Kidney epithelial cell (primary cell): Measurements from ENCODE around the gene TMEM106A. TPM values are rescaled to one million over a fixed set of nuclear protein-coding genes. Genes with fewer than 3 reads are reported as not detected.
"Not testable (repeated sequence)": the region's sequence is repeated elsewhere in the genome, so short reads cannot be mapped to it uniquely, and the experiment has no call there.

Source experiments
- DNase-seq: peaks from one replicate; pipeline ENCODE4 v3.0.0-alpha.2; 2010; ENCODE audit warnings: low read depth
- H3K27me3 ChIP-seq: 2 replicates; pipeline ENCODE4 v1.6.0; 2011; ENCODE audit warnings: low read length; ENCODE audit not compliant: control insufficient read depth, insufficient read depth
- H3K36me3 ChIP-seq: 2 replicates; pipeline ENCODE4 v1.5.1; 2011; ENCODE audit warnings: low read length; ENCODE audit not compliant: control insufficient read depth, insufficient read depth
- H3K4me3 ChIP-seq: 2 replicates; pipeline ENCODE4 v1.5.1; 2011; ENCODE audit warnings: low read depth, mild to moderate bottlenecking, control low read depth, low read length
- total RNA-seq: library from RNA; depleted of rRNA; stranded (reverse); fragments of >200 nt; gene quantifications from 2 replicates; pipeline ENCODE4 v1.2.3, GENCODE V29; 2015
- TF ChIP-seq, protein P1 (sequence below): IDR thresholded peaks from 2 replicates; pipeline ENCODE4 v1.5.1; 2011; ENCODE audit warnings: mild to moderate bottlenecking, moderate library complexity, low read length, control low read depth, inconsistent platforms; ENCODE audit not compliant: insufficient read depth, poor library complexity, severe bottlenecking

Gene TMEM106A, protein sequence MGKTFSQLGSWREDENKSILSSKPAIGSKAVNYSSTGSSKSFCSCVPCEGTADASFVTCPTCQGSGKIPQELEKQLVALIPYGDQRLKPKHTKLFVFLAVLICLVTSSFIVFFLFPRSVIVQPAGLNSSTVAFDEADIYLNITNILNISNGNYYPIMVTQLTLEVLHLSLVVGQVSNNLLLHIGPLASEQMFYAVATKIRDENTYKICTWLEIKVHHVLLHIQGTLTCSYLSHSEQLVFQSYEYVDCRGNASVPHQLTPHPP
- total RNA-seq = 4.0 and 5.6 TPM in 2 replicates

DNA sequence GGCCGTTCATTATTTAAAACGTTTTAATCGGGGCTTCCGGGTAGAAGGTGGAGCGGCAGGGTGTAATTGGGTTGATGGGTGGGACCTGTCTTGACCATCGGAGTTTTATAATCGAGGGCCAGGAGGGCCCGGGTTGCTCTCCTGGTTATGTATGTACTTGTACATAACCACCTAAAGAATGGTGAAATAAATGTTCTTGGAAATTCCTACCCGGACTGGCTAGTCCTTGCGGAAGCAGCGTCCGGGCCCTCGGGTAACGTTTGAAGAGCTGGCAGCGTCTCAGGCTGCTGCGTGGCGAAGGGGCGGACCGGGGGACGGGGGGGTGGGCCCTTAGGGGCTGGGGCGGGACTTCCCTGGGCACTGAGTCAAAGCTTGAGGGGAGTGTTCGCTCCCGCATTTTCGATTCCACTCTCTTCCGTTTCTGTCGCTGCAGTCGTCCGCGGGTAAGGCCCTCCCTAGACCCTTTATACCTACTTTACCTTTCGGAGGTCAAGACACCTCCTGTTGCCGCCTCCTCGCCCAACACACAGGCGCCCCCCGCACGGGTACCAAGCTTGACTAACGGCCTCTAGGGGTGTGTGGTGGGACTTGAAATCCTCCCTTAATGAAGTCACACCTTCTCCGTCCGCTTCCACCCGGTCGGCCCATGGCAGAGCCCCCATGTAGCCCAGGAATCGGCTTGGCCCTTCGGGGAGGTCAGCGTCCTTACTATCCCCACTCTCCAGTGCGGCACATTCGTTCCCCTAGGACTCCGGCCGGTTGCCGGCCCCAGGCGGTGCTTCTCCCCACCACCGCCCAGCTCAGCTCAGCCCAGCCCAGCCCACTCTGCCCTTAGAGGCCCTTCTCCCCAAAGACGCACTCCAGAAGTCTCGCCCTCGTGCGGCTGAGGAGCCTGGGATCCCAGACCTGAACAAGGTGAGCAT is at the start of gene TMEM106A:
TSS of gene TMEM106A (plus strand) at position 396 of the 923 bp plus-strand sequence. CDS start 1,167 bp downstream, outside the sequence.
- H3K4me3 ChIP-seq = peak within 1 kb of the TSS; percentile 48
- TF ChIP-seq, protein P1, sequence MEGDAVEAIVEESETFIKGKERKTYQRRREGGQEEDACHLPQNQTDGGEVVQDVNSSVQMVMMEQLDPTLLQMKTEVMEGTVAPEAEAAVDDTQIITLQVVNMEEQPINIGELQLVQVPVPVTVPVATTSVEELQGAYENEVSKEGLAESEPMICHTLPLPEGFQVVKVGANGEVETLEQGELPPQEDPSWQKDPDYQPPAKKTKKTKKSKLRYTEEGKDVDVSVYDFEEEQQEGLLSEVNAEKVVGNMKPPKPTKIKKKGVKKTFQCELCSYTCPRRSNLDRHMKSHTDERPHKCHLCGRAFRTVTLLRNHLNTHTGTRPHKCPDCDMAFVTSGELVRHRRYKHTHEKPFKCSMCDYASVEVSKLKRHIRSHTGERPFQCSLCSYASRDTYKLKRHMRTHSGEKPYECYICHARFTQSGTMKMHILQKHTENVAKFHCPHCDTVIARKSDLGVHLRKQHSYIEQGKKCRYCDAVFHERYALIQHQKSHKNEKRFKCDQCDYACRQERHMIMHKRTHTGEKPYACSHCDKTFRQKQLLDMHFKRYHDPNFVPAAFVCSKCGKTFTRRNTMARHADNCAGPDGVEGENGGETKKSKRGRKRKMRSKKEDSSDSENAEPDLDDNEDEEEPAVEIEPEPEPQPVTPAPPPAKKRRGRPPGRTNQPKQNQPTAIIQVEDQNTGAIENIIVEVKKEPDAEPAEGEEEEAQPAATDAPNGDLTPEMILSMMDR = peak; percentile 41
- H3K27me3 ChIP-seq = no peaks in the 10 kb centered on the region

DNA sequence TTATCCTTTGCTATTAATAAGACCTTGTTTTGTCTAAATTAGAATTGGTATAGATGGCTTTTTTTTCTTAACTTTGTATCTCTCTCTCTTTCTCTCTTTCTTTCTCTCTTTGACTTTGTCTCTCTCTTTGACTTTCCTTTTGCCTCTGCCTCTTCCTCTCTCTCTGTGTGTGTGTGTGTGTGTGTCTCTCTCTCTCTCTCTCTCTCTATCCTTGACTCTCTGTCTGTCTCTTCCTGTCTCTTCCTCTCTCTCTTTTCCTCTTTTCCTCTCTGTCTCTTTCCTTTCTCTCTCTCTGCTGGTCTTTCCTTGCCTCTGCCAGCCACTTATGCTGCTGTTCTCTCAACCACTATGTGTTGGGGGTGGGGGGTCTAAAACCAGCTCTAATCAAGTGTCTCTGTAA is 45.7 kb upstream of the TMEM106A start:
- H3K4me3 ChIP-seq, DNase-seq, H3K27me3 ChIP-seq, H3K36me3 ChIP-seq: not testable (repeated sequence)

More for the DNA sequence above, at the start of gene TMEM106A:
- H3K36me3 ChIP-seq = peaks cover 2% of the 10 kb centered on the region
- peak; percentile 49 for DNase-seq

DNA sequence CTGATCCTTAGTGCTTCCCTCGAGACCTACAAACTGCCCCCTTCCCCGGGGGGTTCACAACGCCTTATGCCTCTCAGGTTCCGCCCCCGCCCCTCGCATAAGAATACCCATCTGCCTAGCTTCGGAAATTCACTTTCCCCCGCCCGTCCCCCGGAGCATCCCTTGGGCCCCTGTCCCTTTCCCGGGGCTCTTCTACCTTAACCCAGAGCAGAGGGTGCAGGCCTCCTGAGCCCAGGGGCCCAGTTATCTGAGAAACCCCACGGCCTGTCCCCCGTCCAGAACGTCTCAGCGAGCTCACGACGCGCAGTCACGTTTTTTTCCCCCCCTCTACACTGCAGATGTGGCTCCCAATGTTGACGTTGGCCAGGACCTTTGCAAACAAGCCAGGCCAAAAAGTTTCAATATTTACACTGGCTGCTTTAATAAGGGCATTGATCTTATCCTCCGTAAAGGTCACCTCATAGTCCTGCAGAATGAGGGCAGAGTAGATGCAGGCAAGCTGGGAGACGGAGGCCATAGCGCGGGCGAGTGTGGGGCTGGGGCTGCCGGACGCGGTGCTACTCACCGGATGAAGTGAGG is 42.0 kb upstream of the TMEM106A start:
- TF ChIP-seq, protein P1 = no peak
- H3K27me3 ChIP-seq = no peaks in the 10 kb centered on the region
- peak overlapping the region; percentile 67 for H3K4me3 ChIP-seq
- no peaks in the 10 kb centered on the region for H3K36me3 ChIP-seq
- no peak for DNase-seq

DNA sequence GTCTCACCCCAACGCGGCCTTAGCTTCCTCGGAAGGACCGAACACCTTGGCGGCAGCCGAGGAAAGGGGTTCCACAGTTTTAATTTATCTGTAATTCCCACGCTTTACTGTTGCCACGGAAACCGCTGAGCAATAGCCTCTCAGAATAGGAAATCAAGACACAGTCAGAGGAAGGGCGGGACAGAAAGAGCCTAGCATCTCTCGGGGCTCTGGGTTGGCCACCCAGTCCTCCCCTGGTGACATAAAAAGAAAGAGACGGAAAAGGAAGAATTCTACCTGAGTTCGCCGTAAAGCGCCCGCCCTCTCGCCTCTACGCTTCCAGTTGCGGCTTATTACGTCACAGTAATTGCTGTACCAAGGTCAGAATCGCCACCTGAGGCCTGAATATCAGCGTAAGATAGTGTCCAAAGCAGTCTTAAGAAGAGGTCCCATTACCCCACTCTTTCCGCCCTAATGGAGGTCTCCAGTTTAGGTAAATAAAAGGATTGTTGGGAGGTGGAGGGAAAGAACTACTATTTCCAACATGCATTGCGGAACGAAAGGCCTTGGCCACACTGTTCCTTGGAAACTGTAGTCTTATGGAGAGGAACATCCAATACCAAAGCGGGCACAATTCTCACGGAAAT is 41.4 kb upstream of the TMEM106A start:
- peak; percentile 95 for DNase-seq
- TF ChIP-seq, protein P1 = no peak
- Histone ChIP-seq H3K4me3 (peak overlapping the region; percentile 67), H3K27me3 (no peaks in the 10 kb centered on the region), H3K36me3 (no peaks in the 10 kb centered on the region)

DNA sequence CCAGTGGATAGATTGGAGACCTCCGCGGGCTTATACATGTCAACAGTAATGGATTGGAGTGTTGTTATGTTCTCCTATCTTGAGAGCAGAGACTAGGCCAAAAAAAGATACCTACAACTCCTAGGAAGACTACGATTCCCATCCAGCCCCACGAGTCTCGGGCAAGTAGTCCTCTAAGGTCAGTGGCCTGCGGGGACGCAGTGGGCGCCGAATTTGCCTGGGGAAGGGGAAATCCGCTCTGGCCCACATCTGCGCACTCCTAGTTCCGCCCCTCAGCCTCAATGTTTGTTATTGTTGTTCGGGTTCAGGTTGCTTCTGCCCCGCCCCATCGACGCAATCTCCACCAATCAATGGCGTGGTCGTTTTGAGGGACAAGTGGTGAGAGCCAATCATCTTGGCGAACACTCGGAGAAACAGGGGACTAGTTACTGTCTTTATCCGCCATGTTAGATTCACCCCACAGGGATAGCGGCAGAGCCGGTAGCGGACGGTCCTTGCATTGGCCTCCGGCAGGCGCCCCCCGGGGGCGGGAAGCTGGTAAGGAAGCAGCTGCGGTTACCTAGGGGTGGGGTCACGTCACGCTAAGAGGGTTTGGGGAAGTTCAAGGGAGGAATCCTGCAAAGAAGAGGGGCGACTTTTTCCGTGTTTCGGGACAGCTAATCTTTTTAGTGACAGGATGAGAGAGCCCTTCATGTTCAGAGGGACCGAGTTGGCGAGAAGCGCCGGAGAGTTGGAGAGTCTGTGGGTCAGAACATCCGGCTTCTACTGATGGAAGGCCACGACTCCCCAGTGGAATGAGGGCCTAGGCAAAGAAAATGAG is 40.7 kb upstream of the TMEM106A start, which contains the start of gene NBR1:
TSS of gene NBR1 (plus strand) at position 449 of the 820 bp plus-strand sequence. CDS start 4,586 bp downstream, outside the sequence.
- Histone ChIP-seq H3K4me3 (peak within 1 kb of the TSS; percentile 67), H3K27me3 (no peaks in the 10 kb centered on the region), H3K36me3 (no peaks in the 10 kb centered on the region)
- DNase-seq = peak; percentile 88
- TF ChIP-seq, protein P1 = no peak
